Measurements from ENCODE around the gene FAM117A. TPM values are rescaled to one million over a fixed set of nuclear protein-coding genes. Genes with fewer than 3 reads are reported as not detected.

Gene FAM117A
- total and polyA plus RNA-seq, 10 of the 15 experiments (the other 5 are each of a cell fraction or from before 2014, with no cell fraction given), result 2.1 to 29.6 (median 20.0) TPM

- TF ChIP-seq SUPT20H (IDR thresholded peaks at IDR 0.05; ENCODE audit: borderline replicate concordance, control insufficient read depth, low read depth, low read length), result no peak
Observed at GRCh38 chr17:49730078-49730784, 33.7 kb downstream of the FAM117A start (continued).

- intact Hi-C loops (cut with micrococcal nuclease; ENCODE audit: unreplicated experiment), result no loop called here
- Histone ChIP-seq H3K4me1 (ENCODE audit: control insufficient read depth, insufficient read depth, low read length) (peaks cover 5% of the 10 kb centered on the region), H4K20me1 (ENCODE audit: control insufficient read depth, insufficient read depth) (no peaks in the 10 kb centered on the region; the same call in 1 of the 2 replicates), H2AFZ (ENCODE audit: control insufficient read depth, low read depth, low read length) (no peak overlapping the region), H3K27me3 (replicated peaks in 1 of 2; ENCODE audit: control insufficient read depth in 2 of 2, insufficient read depth in 2 of 2, low read length in 1 of 2) (no peaks in the 10 kb centered on the region), H3K27ac (ENCODE audit: control insufficient read depth, insufficient read depth) (no peak overlapping the region), H3K9ac (ENCODE audit: control insufficient read depth, insufficient read depth, low read length) (no peak overlapping the region), H3K4me2 (ENCODE audit: control insufficient read depth, insufficient read depth) (no peak overlapping the region), H3K79me2 (ENCODE audit: control insufficient read depth, insufficient read depth, low read length) (no peaks in the 10 kb centered on the region), H3K36me3 (ENCODE audit: control insufficient read depth in 2 of 2, insufficient read depth in 2 of 2, low read length in 1 of 2) (peaks cover 0 to 8% of the 10 kb centered on the region in 2 experiments; a peak in 3 of 4 replicates), H3K4me3 (no peak overlapping the region), H3K9me3 (replicated peaks; ENCODE audit: control insufficient read depth, insufficient read depth, low read length) (no peaks in the 10 kb centered on the region; the same call in 2 of the 3 replicates)
- 80% methylated on average over 3 of the region's 3 CpGs for WGBS (ENCODE audit: insufficient coverage, insufficient replicate concordance, low lambda C conversion rate, missing lambda C conversion rate)
- ATAC-seq (no peak), DNase-seq (ENCODE audit: low read depth, low spot score) (no peak), FAIRE-seq (no peak)
- ChIA-PET CTCF (interaction anchor here (0.7 to 1.1 kb wide), 2 partner anchors 49 to 172 kb away, joined by 3 read pairs; no protein-coding TSS in a partner anchor), POLR2A (interaction anchor here (0.6 kb wide), 1 partner anchor 253 kb away, joined by 3 read pairs; no protein-coding TSS in a partner anchor), RAD21 (ENCODE audit: unreplicated experiment) (interaction anchor here (0.7 to 1.7 kb wide), 2 partner anchors 21 to 165 kb away, joined by 3 to 4 read pairs; partner anchors contain the start of gene SLC35B1), SMC1A (ENCODE audit: uncharacterized antibody, unreplicated experiment) (interaction anchor here (0.7 to 1.6 kb wide), 4 partner anchors 8 to 35 kb away, joined by 3 to 4 read pairs (median 4); no protein-coding TSS in a partner anchor)
- no TSS peak for BruUV-seq (replicated peaks)
- in situ Hi-C loops (cut with MboI), result no loop called here
- no peak for TF ChIP-seq KDM1A (IDR thresholded peaks at IDR 0.05; ENCODE audit: borderline replicate concordance)
- no peak for TF ChIP-seq TARDBP (IDR thresholded peaks at IDR 0.05; ENCODE audit: borderline replicate concordance)
- no peak for TF ChIP-seq MYC (IDR thresholded peaks at IDR 0.05; ENCODE audit: insufficient read depth, insufficient read length, insufficient replicate concordance, low read length, severe bottlenecking)
- TF ChIP-seq EZH2 (IDR thresholded peaks at IDR 0.05; ENCODE audit: borderline replicate concordance, control insufficient read depth, low read depth, low read length), result no peak
- TF ChIP-seq E2F4 (IDR thresholded peaks at IDR 0.05; ENCODE audit: low read depth, low read length), result no peak
- TF ChIP-seq USF2 (IDR thresholded peaks at IDR 0.05; ENCODE audit: borderline replicate concordance, low read depth, low read length), result no peak
- no peak for TF ChIP-seq ZNF687 (IDR thresholded peaks at IDR 0.05)
- no peak for TF ChIP-seq ZSCAN29 (IDR thresholded peaks at IDR 0.05)
- TF ChIP-seq USF1 (IDR thresholded peaks at IDR 0.05; ENCODE audit: borderline replicate concordance, extremely low read length, insufficient read depth, low read depth, low read length), result no peak
- TF ChIP-seq TCF12 (IDR thresholded peaks at IDR 0.05; ENCODE audit: low read depth, low read length), result no peak
- TF ChIP-seq CBFB (IDR thresholded peaks at IDR 0.05; ENCODE audit: low read depth), result no peak
- TF ChIP-seq EP300 (IDR thresholded peaks at IDR 0.05; ENCODE audit: borderline replicate concordance in 1 of 2, control insufficient read depth in 1 of 2, low read depth in 2 of 2, low read length in 2 of 2), result no peak
Observed at GRCh38 chr17:49729069-49729468, 34.9 kb downstream of the FAM117A start.

All from GM12878 (cell line).